Endodermal cell (in vitro differentiated cells): ENCODE results near the gene VIPR1. TPM values are rescaled to one million over a fixed set of nuclear protein-coding genes. Genes with fewer than 3 reads are reported as not detected.

Experiments used
- DNase-seq: peaks from one replicate; pipeline ENCODE4 v3.0.0-alpha.2; 2017
- H3K27ac ChIP-seq: 2 replicates; pipeline ENCODE4 v1.5.1; 2013; ENCODE audit warnings: mild to moderate bottlenecking, low read depth, low read length, moderate library complexity
- H3K27me3 ChIP-seq: 2 replicates; pipeline ENCODE4 v1.6.1; 2013; ENCODE audit warnings: mild to moderate bottlenecking, low read length, moderate library complexity; ENCODE audit not compliant: insufficient read depth, control insufficient read depth, poor library complexity, severe bottlenecking
- H3K36me3 ChIP-seq: 2 replicates; pipeline ENCODE4 v1.7.0; 2013; ENCODE audit warnings: mild to moderate bottlenecking, low read length, moderate library complexity; ENCODE audit not compliant: control insufficient read depth, insufficient read depth
- H3K4me1 ChIP-seq: one replicate; pipeline ENCODE4 v1.7.0; 2013; ENCODE audit warnings: low read length; ENCODE audit not compliant: control insufficient read depth, insufficient read depth
- H3K4me3 ChIP-seq: 2 replicates; pipeline ENCODE4 v1.5.1; 2013; ENCODE audit warnings: mild to moderate bottlenecking, low read length, moderate library complexity
- H3K9ac ChIP-seq: 2 replicates; pipeline ENCODE4 v1.6.1; 2013; ENCODE audit warnings: mild to moderate bottlenecking, low read length, moderate library complexity; ENCODE audit not compliant: poor library complexity, severe bottlenecking; ENCODE audit errors: extremely low read depth
- H3K9me3 ChIP-seq: 2 replicates; pipeline ENCODE4 v1.6.1; 2013; ENCODE audit warnings: mild to moderate bottlenecking, low read length, moderate library complexity; ENCODE audit not compliant: control insufficient read depth
- H3K27ac Mint-ChIP-seq: 2 replicates; pipeline ENCODE4 v1.8.0; 2020; ENCODE audit warnings: mixed read lengths
- H3K27me3 Mint-ChIP-seq: 2 replicates; pipeline ENCODE4 v1.8.0; 2021; ENCODE audit warnings: mild to moderate bottlenecking, mixed read lengths; ENCODE audit not compliant: insufficient read depth
- H3K36me3 Mint-ChIP-seq: 2 replicates; pipeline ENCODE4 v1.8.0; 2020; ENCODE audit warnings: low read depth, mixed read lengths
- H3K4me1 Mint-ChIP-seq: 2 replicates; pipeline ENCODE4 v1.8.0; 2020; ENCODE audit warnings: mixed read lengths
- H3K4me3 Mint-ChIP-seq: 2 replicates; pipeline ENCODE4 v1.8.0; 2020; ENCODE audit warnings: mild to moderate bottlenecking, moderate library complexity, mixed read lengths
- H3K9me3 Mint-ChIP-seq: 2 replicates; pipeline ENCODE4 v1.8.0; 2020; ENCODE audit warnings: mild to moderate bottlenecking, mixed read lengths
- WGBS, 2 experiments: methylation state at CpG; one replicate each; pipeline versions ENCODE4 v1.1.5 to v1.1.7; 2013; ENCODE audit warnings: missing lambda C conversion rate in 2 of 2, mixed read lengths in 1 of 2; ENCODE audit not compliant: insufficient coverage in 1 of 2, insufficient read length in 1 of 2; 5-methylcytosine and 5-hydroxymethylcytosine counted together
- total RNA-seq, 2 donors: library from RNA; stranded (reverse); fragmentation: NEBNext Ultra II Directional in 1 of 2; extraction: Animal tissue kit (Norgen Biotek cat#: 25700) in 1 of 2; gene quantifications; 2 replicates in 1 of 2; 3 replicates in 1 of 2; pipeline ENCODE4 v1.2.1, GENCODE V29; 2021
- TF ChIP-seq, protein P1 (sequence below): fragments of 200-600 bp; sonication (generic); conservative IDR thresholded peaks from 2 replicates; pipeline ENCODE4 v1.5.0; 2021; ENCODE audit warnings: antibody characterized with exemption, mild to moderate bottlenecking

Gene VIPR1
- total RNA-seq, 2 donors from 2014 or later: 12.9 to 14.7 TPM

DNA sequence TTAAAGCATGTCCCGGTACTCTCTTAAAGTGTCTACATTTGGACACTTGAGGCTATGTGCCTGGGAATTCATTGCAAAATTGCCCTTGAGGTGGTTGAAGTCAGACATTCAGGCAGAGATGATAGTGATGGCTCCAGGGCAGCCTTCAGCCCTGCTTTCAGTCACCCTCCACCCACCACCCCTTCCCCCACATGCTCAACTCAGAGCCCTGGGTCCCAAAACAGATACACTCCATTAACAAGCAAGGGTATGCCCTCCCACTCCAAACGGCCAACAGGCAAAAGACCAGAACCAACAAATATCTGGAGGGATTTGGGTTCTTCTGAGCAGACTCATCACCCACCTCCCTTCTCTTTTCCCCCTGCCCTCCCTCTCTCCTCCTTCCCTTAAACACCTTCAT, 29.9 kb upstream of the VIPR1 start:
- no peaks in the 10 kb centered on the region for H3K36me3 Mint-ChIP-seq
- Histone ChIP-seq H3K4me3 (no peak overlapping the region), H3K27ac (no peak overlapping the region), H3K9ac (no peak overlapping the region), H3K27me3 (no peaks in the 10 kb centered on the region), H3K4me1 (no peaks in the 10 kb centered on the region), H3K9me3 (no peaks in the 10 kb centered on the region), H3K36me3 (no peaks in the 10 kb centered on the region)
- whole genome bisulfite sequencing, 2 experiments: 80 to 87% methylated on average over 1 to 2 of the region's 2 CpGs
- no peak overlapping the region for H3K27ac Mint-ChIP-seq
- H3K9me3 Mint-ChIP-seq: no peaks in the 10 kb centered on the region
- no peaks in the 10 kb centered on the region for H3K4me1 Mint-ChIP-seq
- TF ChIP-seq, protein P1, sequence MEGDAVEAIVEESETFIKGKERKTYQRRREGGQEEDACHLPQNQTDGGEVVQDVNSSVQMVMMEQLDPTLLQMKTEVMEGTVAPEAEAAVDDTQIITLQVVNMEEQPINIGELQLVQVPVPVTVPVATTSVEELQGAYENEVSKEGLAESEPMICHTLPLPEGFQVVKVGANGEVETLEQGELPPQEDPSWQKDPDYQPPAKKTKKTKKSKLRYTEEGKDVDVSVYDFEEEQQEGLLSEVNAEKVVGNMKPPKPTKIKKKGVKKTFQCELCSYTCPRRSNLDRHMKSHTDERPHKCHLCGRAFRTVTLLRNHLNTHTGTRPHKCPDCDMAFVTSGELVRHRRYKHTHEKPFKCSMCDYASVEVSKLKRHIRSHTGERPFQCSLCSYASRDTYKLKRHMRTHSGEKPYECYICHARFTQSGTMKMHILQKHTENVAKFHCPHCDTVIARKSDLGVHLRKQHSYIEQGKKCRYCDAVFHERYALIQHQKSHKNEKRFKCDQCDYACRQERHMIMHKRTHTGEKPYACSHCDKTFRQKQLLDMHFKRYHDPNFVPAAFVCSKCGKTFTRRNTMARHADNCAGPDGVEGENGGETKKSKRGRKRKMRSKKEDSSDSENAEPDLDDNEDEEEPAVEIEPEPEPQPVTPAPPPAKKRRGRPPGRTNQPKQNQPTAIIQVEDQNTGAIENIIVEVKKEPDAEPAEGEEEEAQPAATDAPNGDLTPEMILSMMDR: no peak
- no peak overlapping the region for H3K4me3 Mint-ChIP-seq
- peaks cover 15% of the 10 kb centered on the region for H3K27me3 Mint-ChIP-seq
- no peak for DNase-seq

DNA sequence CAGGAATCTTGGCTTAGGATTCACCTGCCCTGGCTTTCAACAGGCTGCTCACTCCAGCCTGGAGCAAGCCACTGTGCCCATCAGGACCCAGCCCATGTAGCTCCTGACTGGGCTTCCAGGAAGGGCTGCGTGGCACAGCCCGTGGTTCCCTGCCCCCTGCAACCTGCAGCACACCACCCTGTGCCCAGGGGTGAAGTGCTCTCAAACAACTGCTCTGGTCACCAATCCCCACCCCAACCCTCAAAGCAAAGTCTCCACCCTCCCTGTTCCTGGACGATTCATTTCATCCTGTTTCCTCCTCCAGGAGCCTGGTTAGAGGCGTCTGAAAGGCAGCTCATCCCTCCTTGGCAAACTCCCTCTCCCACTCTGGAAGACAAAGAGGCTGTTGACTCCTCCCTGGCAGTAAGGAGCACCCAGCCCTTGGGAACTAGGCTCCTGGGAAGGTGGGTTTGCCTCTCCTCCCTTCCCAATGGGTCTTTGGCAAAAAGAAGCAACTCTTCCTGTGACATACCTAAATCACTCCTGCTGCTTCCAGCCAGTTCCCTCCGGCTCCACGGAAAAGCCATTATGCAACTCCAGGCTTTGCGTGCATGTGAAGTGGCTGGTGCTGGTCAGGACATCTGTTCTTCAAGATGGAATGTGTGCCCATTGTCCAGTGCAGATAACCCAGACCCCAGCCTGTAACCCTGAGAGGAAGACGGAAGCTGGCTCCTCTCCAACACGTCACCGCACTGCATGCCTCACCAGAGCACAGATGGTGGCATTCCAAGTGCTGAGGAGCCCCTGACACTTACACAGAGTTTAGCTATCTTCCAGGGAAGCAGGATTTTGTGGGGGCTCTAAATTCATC, 29.1 kb upstream of the VIPR1 start:
- peaks cover 15% of the 10 kb centered on the region for H3K27me3 Mint-ChIP-seq
- no peak overlapping the region for H3K27ac ChIP-seq
- no peaks in the 10 kb centered on the region for H3K9me3 ChIP-seq
- H3K4me1 ChIP-seq: no peaks in the 10 kb centered on the region
- DNase-seq: no peak
- H3K36me3 ChIP-seq: no peaks in the 10 kb centered on the region
- H3K9ac ChIP-seq: no peak overlapping the region
- WGBS, 2 experiments: 85% methylated on average over 9 to 10 of the region's 10 CpGs
- TF ChIP-seq, protein P1: no peak
- no peak overlapping the region for H3K4me3 ChIP-seq
- no peaks in the 10 kb centered on the region for H3K9me3 Mint-ChIP-seq
- H3K27me3 ChIP-seq: no peaks in the 10 kb centered on the region
- H3K4me3 Mint-ChIP-seq: no peak overlapping the region
- no peak overlapping the region for H3K27ac Mint-ChIP-seq
- no peaks in the 10 kb centered on the region for H3K4me1 Mint-ChIP-seq
- H3K36me3 Mint-ChIP-seq: no peaks in the 10 kb centered on the region

- no peak overlapping the region for H3K27ac Mint-ChIP-seq
- H3K4me3 Mint-ChIP-seq: no peak overlapping the region
- H3K9me3 Mint-ChIP-seq: peaks cover 22% of the 10 kb centered on the region
- TF ChIP-seq, protein P1: no peak
- H3K4me3 ChIP-seq: no peak overlapping the region
- 91% methylated on average over 7 to 8 of the region's 8 CpGs for WGBS, 2 experiments
- DNase-seq: no peak
- peaks cover 18% of the 10 kb centered on the region for H3K27me3 Mint-ChIP-seq
- no peak overlapping the region for H3K27ac ChIP-seq
- H3K36me3 ChIP-seq: no peaks in the 10 kb centered on the region
- no peaks in the 10 kb centered on the region for H3K4me1 ChIP-seq
- H3K27me3 ChIP-seq: no peaks in the 10 kb centered on the region
- H3K36me3 Mint-ChIP-seq: no peaks in the 10 kb centered on the region
- H3K4me1 Mint-ChIP-seq: no peaks in the 10 kb centered on the region
- H3K9ac ChIP-seq: no peak overlapping the region
- peaks cover 8% of the 10 kb centered on the region for H3K9me3 ChIP-seq
Observed at GRCh38 chr3:42476225-42477125, 26.0 kb upstream of the VIPR1 start.
